T-helper 22 cell (primary cell): Measurements from ENCODE around the gene METRN.
"Not testable (repeated sequence)": the region's sequence is repeated elsewhere in the genome, so short reads cannot be mapped to it uniquely, and the experiment has no call there.

Source experiments
- DNase-seq: peaks from one replicate; pipeline ENCODE4 v3.0.0-alpha.2; 2020; ENCODE audit warnings: low read depth

The METRN gene

DNA sequence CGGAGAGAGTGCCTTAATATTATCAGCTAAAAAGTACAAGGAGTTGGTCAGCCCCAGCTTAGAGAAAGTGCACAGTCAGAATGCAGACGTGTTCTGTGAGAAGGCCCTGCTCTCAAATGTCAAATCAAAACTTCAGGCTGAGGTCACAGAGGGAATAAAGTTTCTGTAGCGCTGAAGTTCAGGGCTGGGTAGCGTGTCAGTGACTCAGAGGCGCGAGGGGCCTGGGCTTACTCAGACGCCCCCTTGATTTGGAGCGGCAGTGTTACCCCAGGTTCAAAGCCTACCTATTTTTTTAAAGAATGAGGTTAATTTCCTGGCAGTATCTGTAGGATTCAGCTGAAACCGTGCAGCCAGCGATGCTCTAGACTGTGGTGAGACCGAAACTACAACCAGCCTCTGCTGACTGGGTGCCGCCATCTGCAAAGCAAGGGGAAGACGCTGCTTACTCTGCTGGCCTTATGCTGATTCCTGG, 21.1 kb downstream of the METRN start:
- DNase-seq = no peak

DNA sequence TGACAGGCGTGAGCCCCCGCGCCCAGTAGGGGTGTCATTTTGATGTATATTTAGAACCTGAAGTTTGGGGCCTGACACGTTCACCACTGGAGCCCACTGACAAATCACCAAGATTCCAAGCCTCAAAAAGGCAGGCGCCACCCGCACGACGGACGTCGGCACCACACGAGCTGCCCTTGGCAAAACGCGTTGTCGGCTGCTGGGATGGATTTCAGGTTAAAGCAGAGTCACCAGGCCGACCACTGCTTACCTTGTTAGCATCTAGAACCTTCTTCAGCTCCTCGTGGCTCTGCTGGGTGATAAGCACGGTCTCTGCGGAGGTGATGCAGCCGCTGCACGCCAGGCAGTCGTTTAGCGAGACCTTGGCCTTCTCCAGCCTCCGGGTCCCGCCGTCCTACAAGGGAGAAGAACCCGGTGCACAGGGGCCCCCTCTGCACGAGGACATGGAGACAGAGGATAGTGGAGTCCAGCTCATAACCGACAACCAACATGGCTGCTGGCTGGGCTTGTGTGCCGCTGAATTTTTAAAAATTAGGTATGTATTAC, 22.1 kb downstream of the METRN start:
- DNase-seq = no peak

DNA sequence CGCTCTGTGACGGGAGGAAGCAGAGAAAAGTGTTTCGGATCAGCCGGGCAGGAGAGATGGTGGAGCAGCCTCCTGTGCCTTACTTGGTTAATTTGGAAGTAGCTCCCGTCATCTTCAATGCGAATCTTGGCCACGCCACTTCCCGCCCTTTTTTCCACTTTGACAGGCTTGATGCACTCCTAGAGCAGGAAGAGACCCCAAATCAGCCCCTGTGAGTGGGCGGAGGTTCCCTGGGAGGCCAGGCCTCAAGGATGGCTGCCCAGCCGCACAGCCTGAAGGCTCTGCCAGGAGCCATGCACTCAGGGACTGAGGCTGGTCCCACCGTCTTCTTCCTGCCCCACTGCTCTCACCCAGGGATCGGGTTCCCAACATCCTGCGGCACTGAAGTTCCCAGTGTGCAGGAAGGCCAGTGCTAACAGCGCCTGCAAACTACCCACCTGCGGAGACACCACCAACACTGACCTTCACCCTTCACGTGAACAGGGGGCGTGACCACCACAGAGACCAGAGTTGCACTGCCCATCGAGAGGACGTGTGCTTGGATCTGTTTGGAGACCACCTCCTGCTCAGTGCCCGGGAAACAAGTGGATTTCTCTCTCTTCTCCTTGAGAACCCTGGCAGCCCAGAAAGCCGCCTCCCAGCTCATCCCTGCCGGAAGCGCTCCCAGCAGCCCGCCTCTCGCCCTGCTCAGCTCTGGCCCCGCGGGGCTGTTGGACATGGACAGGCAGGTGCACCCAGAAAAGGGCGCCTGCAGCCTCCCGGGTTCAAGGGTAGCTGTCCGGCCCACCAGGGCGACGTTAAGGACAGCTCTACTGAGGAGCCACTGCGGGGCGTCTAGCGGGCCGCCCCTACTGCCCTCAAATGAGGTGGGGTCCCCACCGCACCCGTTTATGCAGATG, 24.9 kb downstream of the METRN start:
- DNase-seq = no peak

DNA sequence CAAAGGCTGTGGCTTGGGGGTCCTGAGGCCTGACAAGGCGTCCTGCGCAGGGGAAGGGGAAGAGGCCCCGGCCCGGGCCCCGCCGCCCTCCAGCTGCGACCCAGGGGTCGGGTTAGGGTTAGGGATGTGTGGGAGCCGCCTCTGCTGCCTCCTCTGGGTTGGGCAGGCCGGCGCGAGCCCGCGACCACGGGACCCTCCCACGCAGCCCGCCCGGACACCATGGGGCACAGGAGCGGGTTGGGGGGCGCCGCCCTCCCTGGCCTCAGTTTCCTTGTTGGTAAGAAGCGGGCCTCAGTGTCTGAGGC, 25.5 kb downstream of the METRN start:
- DNase-seq = no peak

DNA sequence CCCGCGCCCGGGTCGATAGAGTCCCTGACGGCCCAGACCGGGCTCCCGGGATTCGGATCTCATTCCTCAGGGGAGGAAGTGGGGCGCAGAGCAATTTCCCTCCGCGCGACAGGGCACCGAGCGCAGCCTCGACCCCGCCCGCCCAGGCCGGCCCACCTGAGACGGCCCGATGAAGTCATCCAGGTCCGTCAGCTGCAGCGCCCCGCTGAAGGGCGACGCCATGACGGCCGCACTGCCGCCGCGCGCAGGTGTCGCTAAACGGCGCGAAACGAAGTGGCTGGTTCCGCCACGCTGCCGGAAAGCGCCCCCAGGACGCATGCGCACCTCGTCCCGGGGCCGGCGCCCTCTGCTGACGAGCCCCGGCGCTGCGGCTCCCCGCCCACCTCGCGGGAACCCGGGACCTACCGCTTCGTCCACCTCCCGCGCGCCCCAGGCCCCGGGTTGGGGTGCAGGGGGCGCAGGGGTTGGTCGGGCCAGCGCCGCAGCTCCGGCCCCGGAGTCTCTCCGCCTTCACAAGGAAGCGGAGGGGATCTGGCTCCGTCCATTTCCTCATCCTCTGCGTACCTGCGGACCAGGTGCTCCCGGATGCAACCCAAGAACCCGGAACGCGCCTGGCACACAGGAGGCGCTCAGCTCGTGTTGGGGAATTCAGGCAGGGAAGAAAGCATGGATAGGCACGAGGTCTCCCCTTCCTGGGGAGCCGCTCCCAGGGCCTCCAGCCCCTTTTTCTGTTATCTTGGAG, 26.0 kb downstream of the METRN start, which contains the start of gene CIAO3:
Gene CIAO3 (minus strand): TSS at position 234 of the 742 bp plus-strand sequence. CDS start 12 bp downstream, at position 222.
- DNase-seq = peak; percentile 81

DNA sequence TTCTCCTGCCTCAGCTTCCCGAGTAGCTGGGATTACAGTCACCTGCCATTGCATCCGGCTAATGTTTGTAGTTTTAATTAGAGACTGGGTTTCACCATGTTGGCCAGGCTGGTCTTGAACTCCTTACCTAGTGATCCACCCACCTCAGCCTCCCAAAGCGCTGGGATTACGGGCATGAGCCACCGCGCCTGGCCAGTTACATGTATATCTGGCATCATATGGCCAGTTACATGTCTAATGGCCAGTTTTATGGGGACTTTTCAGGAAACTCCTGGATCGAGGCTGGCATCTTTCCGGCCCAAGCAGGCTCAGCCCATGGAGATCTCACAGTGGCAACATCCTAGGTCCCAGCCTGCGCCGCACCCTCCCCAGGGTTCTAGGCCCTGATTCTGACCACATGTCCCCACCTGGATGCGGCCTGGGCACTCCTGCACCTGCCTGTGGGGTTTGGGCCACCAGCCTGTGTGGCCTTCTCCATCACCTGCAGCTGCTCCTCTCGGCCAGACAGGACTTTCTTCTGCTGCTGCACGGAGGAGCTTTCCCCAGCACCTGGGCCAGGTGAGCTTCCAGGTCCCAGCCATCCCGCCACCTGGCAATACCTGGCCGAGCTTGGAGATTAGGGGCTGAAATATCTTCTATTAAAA, 27.2 kb downstream of the METRN start:
- DNase-seq = no peak

DNA sequence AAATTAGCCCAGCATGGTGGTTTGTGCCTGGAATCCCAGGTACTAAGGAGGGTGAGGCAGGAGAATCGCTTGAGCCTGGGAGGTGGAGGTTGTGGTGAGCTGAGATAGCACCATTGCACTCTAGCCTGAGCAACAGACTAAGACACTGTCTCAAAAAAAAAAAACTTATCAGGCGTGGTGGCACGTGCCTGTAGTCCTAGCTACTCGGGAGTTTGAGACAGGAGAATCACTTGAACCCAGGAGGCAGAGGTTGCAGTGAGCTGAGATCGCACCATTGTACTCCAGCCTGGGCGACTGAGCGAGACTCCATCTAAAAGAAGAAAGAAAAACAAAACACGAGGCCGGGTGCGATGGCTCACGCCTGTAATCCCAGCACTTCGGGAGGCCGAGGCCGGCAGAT, 28.0 kb downstream of the METRN start:
- DNase-seq = not testable (repeated sequence)

DNA sequence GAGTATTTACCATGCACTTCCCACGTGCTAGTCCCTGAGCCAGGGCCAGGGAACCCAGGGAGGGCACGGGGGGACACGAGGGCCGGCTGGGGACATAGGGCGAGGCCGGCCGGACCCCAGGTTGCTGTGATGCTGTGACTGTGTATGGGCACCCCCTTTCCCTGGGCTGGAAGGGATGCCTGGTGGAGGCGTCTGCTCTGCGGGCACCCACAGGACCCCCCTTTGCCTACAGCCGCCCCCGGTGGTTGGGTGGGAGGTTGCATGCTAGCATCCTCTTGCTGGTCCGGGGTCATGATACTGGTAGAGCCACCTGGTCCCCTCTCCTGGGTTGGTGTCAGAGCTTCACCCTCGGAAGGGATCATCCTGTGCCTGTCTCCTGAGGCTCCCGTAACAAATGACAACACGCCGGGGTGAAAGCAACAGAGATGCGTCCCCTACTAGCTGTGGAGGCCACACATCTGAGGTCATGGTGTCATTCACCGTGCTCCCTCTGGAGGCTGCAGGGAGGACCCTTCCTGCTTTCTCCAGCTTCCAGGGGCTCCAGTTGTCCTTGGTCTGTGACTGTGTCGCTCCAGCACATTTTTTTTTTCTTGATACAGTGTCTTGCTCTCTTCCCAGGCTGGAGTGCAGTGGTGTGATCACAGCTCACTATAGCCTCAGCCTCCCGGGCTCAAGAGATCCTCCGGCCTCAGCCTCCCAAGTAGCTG, 29.0 kb downstream of the METRN start:
- DNase-seq = no peak

DNA sequence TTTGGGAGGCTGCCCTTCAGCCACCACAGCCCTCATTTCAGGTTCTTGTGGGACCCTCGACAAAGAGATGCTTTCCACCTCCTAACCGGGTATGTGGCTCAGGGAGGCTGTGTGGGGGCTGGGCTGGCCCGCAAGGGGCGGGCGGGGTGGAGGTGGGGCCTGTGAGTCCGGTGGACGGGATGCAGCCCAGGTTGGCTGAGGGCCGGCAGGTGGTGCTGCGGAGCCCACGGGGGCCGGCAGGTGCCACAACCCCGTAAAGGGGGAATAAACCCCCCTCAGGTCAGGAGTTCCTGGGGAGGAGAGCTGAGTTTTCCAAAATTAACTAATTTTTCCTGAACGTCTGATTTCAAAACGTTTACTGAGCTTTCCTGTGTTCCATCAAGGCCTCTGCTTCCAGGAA, 30.8 kb downstream of the METRN start:
- DNase-seq = no peak

DNA sequence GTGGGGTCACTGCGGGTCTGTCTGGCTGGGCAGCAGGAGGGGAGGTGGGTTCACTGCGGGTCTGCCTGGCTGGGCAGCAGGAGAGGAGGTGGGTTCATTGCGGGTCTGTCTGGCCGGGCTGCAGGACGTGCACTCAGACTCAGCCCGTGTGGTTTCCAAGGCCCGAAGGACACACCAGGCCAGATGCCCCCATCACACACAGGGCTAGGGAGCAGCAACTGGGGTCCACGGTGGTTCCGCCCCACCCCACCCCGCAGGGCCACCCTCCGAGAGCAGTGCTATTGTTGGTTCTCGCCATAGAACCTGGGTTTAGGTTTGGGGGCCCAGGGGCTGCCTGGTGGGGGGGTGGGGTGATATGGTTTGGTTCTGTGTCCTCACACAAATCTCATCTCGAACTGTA, 31.7 kb downstream of the METRN start:
- DNase-seq = no peak

DNA sequence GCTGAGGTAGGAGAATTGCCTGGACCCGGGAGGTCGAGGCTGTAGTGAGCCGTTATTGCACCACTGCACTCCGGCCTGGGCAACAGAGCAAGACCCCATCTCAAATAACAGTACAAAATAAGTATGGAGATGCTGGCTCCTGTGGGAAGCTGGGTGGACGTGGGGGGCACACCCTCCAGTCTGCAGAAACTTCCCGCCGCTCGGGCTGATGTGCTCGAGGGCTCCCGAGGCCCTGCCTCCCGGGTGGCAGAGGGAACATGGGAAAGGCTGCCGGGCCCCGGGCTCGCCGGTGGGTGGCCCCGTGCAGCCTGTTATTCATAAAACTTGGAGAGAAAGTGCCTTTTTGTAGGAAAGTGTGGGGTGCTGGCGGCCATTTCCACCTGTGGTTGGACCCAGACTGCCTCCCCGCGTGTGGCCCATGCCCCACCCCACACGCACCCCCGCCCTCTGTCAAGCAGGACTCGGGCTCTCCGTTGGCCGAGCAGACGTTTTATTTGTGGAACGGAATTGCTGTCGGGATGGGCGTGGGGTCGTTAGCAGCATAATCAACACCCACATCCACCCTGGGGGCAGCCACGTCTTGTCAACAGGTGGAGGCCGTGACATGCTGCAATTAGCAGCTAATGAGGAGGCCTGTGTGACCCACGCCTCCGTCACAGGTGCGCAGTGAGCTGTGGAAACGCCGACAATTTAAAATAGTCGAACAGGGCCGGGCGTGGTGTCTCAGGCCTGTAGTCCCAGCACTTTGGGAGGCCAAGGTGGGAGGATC, 33.2 kb downstream of the METRN start:
- no peak for DNase-seq

DNA sequence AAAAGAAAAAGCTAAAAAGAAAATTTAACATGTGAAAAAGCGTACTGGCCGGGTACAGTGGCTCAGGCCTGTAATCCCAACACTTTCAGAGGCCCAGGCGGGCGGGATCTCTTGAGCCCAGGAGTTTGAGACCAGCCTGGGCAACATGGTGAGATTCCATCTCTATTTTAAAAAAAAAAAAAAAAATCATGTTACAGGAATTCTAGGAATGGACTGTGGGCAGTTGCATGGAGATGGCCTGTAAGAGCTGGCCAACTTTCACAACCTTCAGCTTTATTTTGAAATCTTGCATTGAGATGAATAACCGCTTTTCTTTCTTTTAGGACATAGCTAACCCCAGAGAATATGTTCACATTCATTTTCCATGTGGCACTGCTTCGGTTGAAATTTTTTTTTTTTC, 34.1 kb downstream of the METRN start:
- no peak for DNase-seq

DNA sequence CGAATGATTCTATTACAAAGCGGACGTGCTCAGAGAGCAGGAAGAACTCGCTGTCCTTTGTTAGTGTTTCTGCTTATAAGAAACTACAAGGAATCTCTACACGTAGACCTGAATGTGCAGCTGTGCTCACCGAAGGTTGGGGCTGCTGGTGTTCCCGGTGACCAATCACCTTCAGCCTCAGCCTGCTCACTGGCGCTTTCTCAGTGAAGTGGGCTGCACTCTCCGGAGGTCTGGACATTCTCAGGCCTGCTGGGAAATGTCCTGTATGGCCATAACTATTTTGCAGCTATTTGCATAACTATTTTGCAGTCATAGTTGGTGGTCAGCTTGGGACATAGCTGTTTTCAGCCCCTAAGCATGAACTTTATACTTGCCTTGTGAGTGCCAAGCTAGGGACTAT, 35.6 kb downstream of the METRN start:
- no peak for DNase-seq

DNA sequence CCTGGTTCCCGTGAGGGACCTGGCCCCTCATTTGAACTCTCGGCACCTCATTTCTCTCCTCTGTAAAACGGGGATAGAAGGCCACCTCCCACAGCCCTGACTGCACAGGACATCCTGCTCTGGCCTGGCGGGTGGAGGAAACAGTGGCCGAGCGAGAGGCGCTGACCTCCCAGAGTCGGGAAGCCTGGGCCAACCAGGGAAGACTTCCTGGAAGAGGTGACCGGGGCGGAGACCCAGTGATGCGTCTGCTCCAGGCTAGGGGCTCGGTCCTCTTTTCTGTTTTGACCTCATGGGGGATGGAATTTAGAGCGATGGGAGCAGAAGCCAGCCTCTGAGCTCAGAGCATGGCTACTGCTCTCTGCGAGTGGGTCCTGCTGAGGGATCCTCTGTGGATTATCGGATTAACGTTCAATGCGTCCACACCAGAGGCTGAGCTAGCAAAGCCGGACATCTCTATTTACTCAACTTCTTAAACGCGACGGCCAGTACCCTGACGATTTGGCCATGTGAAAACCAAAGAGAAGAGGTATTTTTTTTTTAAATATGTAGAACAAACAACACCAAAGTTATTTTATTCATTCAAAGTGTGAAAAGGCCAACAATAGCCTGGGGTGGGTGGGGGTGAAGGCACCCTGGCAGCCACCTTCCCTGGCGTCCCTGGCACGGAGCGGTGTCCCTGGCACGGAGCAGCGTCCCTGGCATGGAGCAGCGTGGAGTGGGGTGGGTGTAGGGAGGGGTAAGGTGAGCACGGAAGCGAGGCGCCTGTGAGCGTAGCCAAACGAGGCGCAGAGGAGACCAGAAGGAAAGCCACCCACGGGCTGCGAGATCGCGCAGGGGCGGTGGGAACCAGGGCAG, 36.5 kb downstream of the METRN start:
- DNase-seq = no peak

DNA sequence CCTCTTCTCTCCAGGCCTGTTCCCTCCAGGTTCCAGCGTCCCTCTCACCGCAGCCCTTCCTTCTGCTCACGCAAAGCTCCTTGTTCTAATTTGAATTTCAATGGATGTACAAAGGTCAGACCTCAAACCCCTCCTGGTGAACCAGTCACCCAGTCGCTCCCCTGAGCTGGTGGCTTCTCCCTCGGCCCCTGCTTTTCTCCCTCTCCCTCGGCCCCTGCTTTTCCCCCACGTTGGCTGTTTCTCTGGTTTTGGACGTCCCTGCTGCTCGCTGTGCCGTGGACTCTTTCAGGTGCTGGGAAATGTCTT, 37.0 kb downstream of the METRN start:
- no peak for DNase-seq

DNA sequence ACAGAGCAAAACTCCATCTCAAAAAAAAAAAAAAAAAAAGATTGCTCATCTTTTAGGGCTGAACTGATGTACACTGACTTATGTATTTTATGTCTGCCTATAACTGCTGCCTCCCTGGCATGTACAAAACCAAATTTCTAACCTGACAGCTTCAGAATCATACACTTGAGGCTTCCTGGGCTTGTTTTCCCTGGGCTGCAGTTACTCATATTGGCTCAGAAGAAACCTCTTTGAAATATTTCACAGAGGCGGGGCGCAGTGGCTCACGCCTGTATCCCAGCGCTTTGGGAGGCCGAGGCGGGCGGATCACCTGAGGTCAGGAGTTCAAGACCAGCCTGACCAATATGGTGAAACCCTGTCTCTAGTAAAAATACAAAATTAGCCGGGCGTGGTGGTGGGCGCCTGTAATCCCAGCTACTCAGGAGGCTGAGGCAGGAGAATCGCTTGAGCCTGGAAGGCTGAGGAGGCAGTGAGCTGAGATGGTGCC, 39.2 kb downstream of the METRN start:
- not testable (repeated sequence) for DNase-seq

DNA sequence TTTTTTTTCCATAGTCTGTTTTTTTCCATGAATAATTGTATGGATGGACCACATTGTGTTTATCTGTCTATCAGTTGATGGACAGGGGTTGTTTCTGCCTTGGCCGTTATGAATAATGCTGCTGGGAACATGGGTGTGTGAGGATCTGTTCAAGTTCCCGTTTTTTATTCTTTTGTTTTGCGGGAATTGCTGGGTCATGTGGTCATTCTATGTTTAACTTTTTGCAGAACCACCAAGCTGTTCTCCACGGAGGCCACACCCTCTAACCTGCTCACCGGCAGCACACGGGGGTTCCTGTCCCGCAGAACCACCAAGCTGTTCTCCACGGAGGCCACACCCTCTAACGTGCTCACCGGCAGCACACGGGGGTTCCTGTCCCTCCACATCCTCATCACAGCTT, 39.7 kb downstream of the METRN start:
- no peak for DNase-seq

DNA sequence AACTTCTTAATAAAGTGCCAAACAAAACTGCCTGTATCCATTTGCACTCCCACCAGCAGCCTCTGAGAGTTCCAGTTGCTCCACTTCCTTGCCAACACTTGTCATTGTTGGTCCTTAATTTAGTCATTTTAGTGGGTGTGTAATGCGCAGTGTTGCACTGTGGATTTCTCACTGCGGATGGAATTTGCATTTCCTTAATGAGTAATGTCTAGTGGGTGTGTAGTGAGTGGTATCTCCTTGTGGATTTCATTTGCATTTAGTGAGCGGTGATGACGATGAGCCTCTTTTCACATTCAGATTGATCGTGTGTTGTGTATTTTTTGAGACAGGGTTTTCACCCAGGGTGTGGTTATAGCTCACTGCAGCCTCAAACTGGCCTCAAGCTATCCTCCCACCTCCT, 41.5 kb downstream of the METRN start:
- DNase-seq = no peak

DNA sequence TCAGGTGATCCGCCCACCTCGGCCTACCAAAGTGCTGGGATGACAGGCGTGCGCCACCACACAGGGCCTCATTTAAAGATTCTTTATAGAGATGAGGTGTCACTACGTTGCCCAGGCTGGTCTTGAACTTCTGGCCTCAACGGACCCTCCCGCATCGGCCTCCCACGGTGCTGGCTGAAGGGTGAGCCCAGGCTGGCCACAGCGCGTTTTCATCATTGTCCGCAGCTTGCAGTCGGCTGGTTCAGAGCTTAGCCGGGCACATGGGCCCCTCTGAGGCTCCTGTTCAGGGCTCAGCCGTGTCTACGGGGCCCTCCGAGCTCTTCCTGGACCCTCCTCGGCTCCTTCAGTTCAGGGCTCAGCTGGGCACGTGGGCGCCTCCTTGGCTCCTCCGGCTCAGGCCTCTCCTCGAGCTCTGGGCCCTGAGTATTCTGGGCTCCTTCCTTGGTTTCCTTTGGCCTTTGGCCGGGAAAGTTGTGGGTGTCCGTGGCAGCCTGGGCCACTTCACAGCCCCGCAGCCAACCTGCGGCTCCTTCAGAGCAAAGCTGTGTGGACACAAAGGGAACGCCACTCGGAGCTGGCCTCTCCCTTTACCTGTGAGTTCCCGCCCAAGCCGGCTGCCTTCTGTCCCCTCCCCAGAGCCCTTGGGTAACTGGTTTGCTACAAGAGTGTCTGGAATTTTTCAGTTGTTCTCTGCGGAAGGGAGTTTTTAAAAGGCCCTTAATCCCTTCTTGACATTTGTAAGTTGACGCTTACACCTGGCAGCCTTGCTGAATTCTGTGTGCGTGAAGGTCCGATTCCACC, 44.4 kb downstream of the METRN start:
- no peak for DNase-seq
